ENCODE results near the gene FKBP1C.

- TF ChIP-seq CTCF (IDR thresholded peaks at IDR 0.05), result no peak
- TF ChIP-seq POLR2A (IDR thresholded peaks at IDR 0.05), result no peak
Observed at GRCh38 chr6:63176181-63176580, 35.1 kb upstream of the FKBP1C start.
